ENCODE results near the gene YY1.

DNA sequence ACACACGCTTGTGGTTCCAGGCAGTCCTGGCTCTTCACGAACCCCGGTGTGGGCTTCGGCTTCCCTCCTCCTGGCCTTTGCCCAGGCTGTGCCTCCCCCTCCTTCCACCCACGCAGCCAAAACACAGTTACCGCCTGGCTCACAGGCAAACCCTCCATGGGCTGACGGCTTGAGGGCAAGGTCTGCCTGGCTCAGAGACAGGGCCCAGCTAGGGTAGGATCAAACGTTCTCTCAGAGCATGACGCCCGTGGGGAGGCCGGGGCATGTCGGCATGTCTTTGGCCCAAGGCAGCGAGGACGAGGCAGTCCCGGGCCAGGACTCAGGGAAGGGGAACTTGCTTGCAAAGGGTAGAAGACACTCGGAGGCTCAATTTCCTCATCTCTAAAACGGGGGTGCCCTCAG, 86.3 kb downstream of the YY1 start:
- TF ChIP-seq, protein P1, sequence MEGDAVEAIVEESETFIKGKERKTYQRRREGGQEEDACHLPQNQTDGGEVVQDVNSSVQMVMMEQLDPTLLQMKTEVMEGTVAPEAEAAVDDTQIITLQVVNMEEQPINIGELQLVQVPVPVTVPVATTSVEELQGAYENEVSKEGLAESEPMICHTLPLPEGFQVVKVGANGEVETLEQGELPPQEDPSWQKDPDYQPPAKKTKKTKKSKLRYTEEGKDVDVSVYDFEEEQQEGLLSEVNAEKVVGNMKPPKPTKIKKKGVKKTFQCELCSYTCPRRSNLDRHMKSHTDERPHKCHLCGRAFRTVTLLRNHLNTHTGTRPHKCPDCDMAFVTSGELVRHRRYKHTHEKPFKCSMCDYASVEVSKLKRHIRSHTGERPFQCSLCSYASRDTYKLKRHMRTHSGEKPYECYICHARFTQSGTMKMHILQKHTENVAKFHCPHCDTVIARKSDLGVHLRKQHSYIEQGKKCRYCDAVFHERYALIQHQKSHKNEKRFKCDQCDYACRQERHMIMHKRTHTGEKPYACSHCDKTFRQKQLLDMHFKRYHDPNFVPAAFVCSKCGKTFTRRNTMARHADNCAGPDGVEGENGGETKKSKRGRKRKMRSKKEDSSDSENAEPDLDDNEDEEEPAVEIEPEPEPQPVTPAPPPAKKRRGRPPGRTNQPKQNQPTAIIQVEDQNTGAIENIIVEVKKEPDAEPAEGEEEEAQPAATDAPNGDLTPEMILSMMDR (conservative IDR thresholded peaks at IDR 0.05 in 1 of 2, IDR thresholded peaks at IDR 0.05 in 1 of 2; ENCODE audit: extremely low read depth in 1 of 2, insufficient read depth in 1 of 2, low read depth in 1 of 2, low read length in 2 of 2) = no peak
- no peak for TF ChIP-seq EZH2 (IDR thresholded peaks at IDR 0.05; ENCODE audit: borderline replicate concordance, low read length)

Measured in mammary epithelial cell (primary cell).